Measurements from ENCODE around the gene PI4KA.
"Not testable (repeated sequence)": the region's sequence is repeated elsewhere in the genome, so short reads cannot be mapped to it uniquely, and the experiment has no call there.

Gene PI4KA

DNA sequence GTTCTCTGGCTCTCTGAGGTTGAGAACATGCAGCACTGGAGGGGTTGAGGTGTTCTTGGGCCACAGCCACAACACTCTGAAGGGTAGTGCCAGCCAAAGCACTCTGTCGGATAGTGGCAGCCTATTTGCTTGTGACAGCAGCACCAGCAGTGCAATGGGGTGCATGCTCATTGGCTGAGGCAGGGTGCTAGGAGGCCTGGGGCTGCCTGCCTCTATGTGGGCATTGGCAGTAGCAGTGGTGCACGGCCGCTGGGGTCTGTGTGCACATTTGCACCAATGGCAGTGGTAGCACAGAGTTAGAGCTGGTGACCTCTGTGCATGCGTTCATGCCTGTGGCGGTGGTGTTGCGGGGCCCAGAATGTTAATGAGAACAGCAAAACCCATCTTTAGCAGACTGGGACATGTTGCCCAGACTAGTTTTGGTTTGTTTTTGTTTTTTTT, 25.4 kb downstream of the PI4KA start:
- no peak for ATAC-seq
- TF ChIP-seq TSHZ2 (CRISPR knock-in tag; IDR thresholded peaks at IDR 0.05) (no peak), ZNF70 (CRISPR knock-in tag; IDR thresholded peaks at IDR 0.05) (no peak), TOX (CRISPR knock-in tag; IDR thresholded peaks at IDR 0.05; ENCODE audit: borderline replicate concordance) (no peak), CSDC2 (CRISPR knock-in tag; IDR thresholded peaks at IDR 0.05) (no peak), ARNTL (CRISPR knock-in tag; IDR thresholded peaks at IDR 0.05; ENCODE audit: borderline replicate concordance, low read depth) (no peak), ISL1 (CRISPR knock-in tag; IDR thresholded peaks at IDR 0.05) (no peak), TCF4 (CRISPR knock-in tag; IDR thresholded peaks at IDR 0.05; ENCODE audit: borderline replicate concordance) (no peak), ZNF8 (CRISPR knock-in tag; IDR thresholded peaks at IDR 0.05) (no peak), GLIS3 (CRISPR knock-in tag; IDR thresholded peaks at IDR 0.05) (no peak), ZC3H10 (CRISPR knock-in tag; IDR thresholded peaks at IDR 0.05) (no peak), PATZ1 (CRISPR knock-in tag; IDR thresholded peaks at IDR 0.05; ENCODE audit: borderline replicate concordance) (no peak), ZFP3 (CRISPR knock-in tag; IDR thresholded peaks at IDR 0.05) (no peak)

DNA sequence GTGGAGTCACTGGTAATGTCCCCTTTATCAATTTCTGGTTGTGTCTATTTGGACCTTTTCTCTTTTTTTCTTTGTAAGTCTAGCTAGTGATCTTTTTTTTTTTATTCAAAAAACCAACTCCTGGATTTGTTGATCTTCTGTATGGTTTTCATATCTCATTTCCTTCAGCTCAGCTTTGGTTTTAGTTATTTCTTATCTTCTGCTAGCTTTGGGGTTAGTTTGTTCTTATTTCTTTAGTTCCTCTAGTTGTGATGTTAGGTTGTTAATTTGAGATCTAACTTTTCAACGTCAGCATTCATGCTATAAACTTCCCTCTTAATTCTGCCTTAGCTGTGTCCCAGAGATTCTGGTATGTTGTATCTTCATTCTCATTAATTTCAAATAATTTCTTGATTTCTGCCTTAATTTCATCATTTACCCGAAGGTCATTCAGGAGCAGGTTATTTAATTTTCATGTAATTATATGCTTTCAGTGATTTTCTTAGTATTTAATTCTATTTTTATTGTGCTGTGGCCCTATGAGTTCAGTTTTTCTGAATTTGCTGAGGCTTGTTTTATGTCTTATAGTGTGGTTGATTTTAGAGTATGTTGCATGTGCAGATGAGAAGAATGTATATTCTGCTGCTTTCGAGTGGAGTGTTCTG, 29.0 kb downstream of the PI4KA start:
- TF ChIP-seq ZNF8 (CRISPR knock-in tag; IDR thresholded peaks at IDR 0.05) (no peak), ESRRG (CRISPR knock-in tag; IDR thresholded peaks at IDR 0.05) (no peak), PPARA (CRISPR knock-in tag; IDR thresholded peaks at IDR 0.05; ENCODE audit: borderline replicate concordance) (no peak), ISL1 (CRISPR knock-in tag; IDR thresholded peaks at IDR 0.05) (no peak), OSR1 (CRISPR knock-in tag; IDR thresholded peaks at IDR 0.05) (no peak), RARB (CRISPR knock-in tag; IDR thresholded peaks at IDR 0.05) (no peak), ARNTL (CRISPR knock-in tag; IDR thresholded peaks at IDR 0.05; ENCODE audit: borderline replicate concordance, low read depth) (no peak), SNAI2 (CRISPR knock-in tag; IDR thresholded peaks at IDR 0.05) (no peak), TOX (CRISPR knock-in tag; IDR thresholded peaks at IDR 0.05; ENCODE audit: borderline replicate concordance) (no peak)
- TF ChIP-seq, protein P1, sequence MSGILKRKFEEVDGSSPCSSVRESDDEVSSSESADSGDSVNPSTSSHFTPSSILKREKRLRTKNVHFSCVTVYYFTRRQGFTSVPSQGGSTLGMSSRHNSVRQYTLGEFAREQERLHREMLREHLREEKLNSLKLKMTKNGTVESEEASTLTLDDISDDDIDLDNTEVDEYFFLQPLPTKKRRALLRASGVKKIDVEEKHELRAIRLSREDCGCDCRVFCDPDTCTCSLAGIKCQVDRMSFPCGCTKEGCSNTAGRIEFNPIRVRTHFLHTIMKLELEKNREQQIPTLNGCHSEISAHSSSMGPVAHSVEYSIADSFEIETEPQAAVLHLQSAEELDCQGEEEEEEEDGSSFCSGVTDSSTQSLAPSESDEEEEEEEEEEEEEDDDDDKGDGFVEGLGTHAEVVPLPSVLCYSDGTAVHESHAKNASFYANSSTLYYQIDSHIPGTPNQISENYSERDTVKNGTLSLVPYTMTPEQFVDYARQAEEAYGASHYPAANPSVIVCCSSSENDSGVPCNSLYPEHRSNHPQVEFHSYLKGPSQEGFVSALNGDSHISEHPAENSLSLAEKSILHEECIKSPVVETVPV (CRISPR knock-in tag; IDR thresholded peaks at IDR 0.05): no peak
- no peak for ATAC-seq

- not testable (repeated sequence) for ATAC-seq
Measured at GRCh38 chr22:20826373-20827152, 32.0 kb downstream of the PI4KA start.

- ATAC-seq: no peak
- TF ChIP-seq ESRRG (CRISPR knock-in tag; IDR thresholded peaks at IDR 0.05) (no peak), ZNF565 (CRISPR knock-in tag; conservative IDR thresholded peaks at IDR 0.05; ENCODE audit: low read depth) (no peak), TOX (CRISPR knock-in tag; IDR thresholded peaks at IDR 0.05; ENCODE audit: borderline replicate concordance) (no peak), ZFP3 (CRISPR knock-in tag; IDR thresholded peaks at IDR 0.05) (no peak), TSHZ2 (CRISPR knock-in tag; IDR thresholded peaks at IDR 0.05) (no peak), ARNTL (CRISPR knock-in tag; IDR thresholded peaks at IDR 0.05; ENCODE audit: borderline replicate concordance, low read depth) (no peak), PATZ1 (CRISPR knock-in tag; IDR thresholded peaks at IDR 0.05; ENCODE audit: borderline replicate concordance) (no peak), ZNF8 (CRISPR knock-in tag; IDR thresholded peaks at IDR 0.05) (no peak), PPARA (CRISPR knock-in tag; IDR thresholded peaks at IDR 0.05; ENCODE audit: borderline replicate concordance) (no peak), BACH2 (CRISPR knock-in tag; IDR thresholded peaks at IDR 0.05; ENCODE audit: borderline replicate concordance) (no peak), ZFP30 (CRISPR knock-in tag; IDR thresholded peaks at IDR 0.05) (no peak), GLIS3 (CRISPR knock-in tag; IDR thresholded peaks at IDR 0.05) (no peak), OSR1 (CRISPR knock-in tag; IDR thresholded peaks at IDR 0.05) (no peak), CSDC2 (CRISPR knock-in tag; IDR thresholded peaks at IDR 0.05) (no peak), ISL1 (CRISPR knock-in tag; IDR thresholded peaks at IDR 0.05) (no peak), RARB (CRISPR knock-in tag; IDR thresholded peaks at IDR 0.05) (no peak), TCF4 (CRISPR knock-in tag; IDR thresholded peaks at IDR 0.05; ENCODE audit: borderline replicate concordance) (no peak), ZNF70 (CRISPR knock-in tag; IDR thresholded peaks at IDR 0.05) (no peak), SNAI2 (CRISPR knock-in tag; IDR thresholded peaks at IDR 0.05) (no peak)
Measured at GRCh38 chr22:20825624-20826023, 33.0 kb downstream of the PI4KA start.

Measured in SK-N-SH treated with all-trans-retinoic acid at 6 μM for 48 hours (cell line).